ENCODE data around the gene GYS1.
"Not testable (repeated sequence)": the region's sequence is repeated elsewhere in the genome, so short reads cannot be mapped to it uniquely, and the experiment has no call there.

Gene GYS1

DNA sequence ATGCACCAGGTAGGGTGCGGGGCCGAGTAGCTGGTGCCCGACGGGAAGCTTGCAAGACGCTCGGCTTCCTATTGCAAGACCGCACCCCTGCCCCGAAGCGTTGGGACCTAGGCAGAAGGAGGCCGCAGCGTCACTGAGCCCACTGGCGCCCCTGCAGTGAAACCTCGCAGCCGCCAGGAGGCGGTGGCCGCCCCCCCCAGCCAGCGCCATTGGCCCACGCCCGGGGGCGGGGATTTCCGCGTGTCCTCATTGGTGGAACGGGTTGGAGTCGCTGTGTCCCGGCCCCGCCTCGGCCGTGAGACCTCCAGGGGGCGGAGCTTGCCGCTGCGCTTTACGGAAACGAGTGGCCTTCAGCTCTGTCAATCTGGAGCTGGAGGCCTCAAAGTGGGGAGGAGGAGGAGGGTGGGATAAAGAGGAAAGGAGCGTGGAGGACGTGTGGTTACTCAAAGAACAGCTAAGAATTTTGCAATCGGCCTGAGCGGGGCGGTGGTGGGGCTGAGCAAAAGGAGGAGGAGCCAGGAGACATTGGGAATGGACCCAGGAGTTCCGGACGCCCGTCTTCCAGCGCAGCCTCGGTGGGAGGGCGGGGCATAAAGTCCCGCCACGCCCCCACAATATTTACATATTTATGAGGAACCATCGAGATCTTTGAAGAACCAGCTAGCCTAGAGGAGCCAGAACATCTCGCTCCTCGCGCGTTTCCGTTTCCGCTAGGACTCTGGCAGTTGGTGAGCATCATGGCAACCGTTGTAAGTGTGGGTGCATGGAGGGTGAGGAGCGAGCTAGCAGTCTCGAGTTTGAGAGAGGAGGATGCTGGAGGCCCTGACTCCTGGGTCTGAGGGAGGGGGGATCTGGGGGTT lies at the start of gene GYS1, which contains the start of gene RUVBL2:
Gene GYS1, minus strand, starts transcription at position 135 of the 860 bp plus-strand sequence. CDS start 197 bp downstream, outside the sequence.
Gene RUVBL2, plus strand, starts transcription at position 713 of the 860 bp plus-strand sequence. Its CDS starts 25 bp downstream, at position 738.
- peak; percentile 100 for DNase-seq (ENCODE audit: low spot score)

GRCh38 chr19:49042666-49043065 lies 49.6 kb upstream of the GYS1 start:
- DNase-seq (ENCODE audit: low spot score): not testable (repeated sequence)

DNA sequence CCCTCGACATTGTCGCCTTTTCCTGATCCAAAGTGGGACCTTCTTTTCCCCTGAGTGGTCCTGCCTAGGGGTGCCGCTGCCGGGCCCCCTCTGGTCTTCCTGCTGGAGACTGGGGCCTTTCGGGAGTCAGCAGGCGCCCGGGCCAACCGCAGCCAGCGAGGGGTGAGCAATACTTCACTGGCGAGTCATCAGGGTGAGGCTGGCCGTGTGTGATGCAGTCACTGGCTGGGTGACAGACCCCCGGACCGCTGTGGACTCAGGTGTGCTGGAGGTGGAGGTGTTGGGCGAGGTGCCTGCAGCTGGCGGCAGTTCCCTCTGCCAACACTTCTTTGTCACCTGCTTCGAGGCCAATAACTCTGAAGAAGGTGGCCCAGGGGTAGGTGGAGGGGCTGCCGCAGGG lies 49.1 kb upstream of the GYS1 start:
- DNase-seq (ENCODE audit: low spot score): no peak

- DNase-seq (ENCODE audit: low spot score): not testable (repeated sequence)
These were observed 46.6 kb upstream of the GYS1 start for GRCh38 chr19:49039736-49040135.

- DNase-seq (ENCODE audit: low spot score): not testable (repeated sequence)
These were observed 45.6 kb upstream of the GYS1 start for GRCh38 chr19:49038557-49039276.

- not testable (repeated sequence) for DNase-seq (ENCODE audit: low spot score)
These were observed 45.0 kb upstream of the GYS1 start for GRCh38 chr19:49038111-49038510.

DNA sequence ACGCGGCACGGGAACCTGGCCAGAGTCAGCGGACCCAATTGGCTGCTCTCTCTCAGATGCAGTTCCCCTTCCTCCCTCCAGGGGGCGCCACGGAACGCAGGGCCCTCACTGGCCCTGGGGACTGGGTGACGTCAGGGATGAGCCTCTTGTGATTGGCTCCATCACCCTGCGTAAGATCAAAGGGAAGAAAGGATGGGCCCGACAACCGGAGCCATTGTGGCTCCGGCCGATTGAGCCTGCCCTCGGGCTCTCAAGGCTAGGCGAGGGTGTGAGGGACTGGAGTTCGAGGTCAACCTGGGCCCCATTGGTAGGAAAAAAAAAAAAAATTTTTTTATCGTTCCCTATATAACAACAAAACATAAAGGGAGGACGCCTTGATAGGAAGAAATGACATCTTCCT lies 43.7 kb upstream of the GYS1 start, which contains the start of gene CGB1:
Gene CGB1, minus strand, starts transcription at position 81 of the 400 bp plus-strand sequence. CDS start 184 bp downstream, outside the sequence.
- not testable (repeated sequence) for DNase-seq (ENCODE audit: low spot score)

- DNase-seq (ENCODE audit: low spot score): not testable (repeated sequence)
These were observed 38.7 kb upstream of the GYS1 start, which contains the start of gene CGB2 for GRCh38 chr19:49031642-49032301. TSS of gene CGB2 (plus strand) at chr19:49031890. CDS start at chr19:49032096, 206 bp downstream.

- DNase-seq (ENCODE audit: low spot score): not testable (repeated sequence)
These were observed 37.2 kb upstream of the GYS1 start for GRCh38 chr19:49030323-49030722.

GRCh38 chr19:49029749-49030148 lies 36.6 kb upstream of the GYS1 start:
- DNase-seq (ENCODE audit: low spot score): not testable (repeated sequence)

GRCh38 chr19:49028686-49029085 lies 35.6 kb upstream of the GYS1 start:
- DNase-seq (ENCODE audit: low spot score): not testable (repeated sequence)

- not testable (repeated sequence) for DNase-seq (ENCODE audit: low spot score)
These were observed 32.5 kb upstream of the GYS1 start for GRCh38 chr19:49025599-49025998.

DNA sequence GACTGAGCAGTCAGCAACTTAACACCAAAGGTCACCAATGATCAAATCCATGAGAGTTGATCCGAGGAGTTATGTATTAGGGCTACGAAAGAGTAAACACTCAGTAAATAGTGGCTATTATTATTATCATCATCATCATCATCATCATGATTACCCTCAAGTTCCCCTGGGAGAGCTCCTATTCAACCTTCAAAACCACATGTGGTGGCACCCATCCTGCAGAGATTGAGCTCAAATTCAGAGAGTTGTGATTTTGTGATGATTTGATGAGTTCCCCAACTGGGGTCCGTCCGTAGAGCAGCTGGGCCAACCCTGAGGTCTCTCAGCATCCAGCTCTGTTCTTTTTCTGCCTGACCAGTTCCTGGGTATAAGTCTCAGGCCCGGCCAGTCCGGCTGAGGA lies 32.0 kb upstream of the GYS1 start:
- not testable (repeated sequence) for DNase-seq (ENCODE audit: low spot score)

GRCh38 chr19:49024233-49024632 lies 31.1 kb upstream of the GYS1 start, which contains the start of gene CGB3:
TSS of gene CGB3 (minus strand) at chr19:49024333. CDS start at chr19:49023971, 362 bp downstream.
- not testable (repeated sequence) for DNase-seq (ENCODE audit: low spot score)

DNA sequence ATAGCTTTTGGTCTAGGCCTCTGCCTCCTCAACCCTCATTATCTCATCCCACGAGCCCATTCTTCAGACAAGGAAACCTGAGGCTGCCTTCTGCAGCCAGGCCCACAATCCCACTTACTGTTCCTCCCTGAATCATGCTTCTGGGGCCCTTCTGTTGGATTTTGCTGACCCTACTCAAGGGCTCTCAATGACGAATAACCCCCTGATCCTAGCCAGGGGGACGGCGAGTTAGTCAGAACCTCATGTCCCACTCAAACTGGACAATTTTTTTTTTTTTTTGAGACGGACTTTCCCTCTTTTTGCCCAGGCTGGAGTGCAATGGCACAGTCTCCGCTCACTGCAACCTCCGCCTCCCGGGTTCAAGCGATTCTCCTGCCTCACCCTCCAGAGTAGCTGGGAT lies 29.0 kb upstream of the GYS1 start:
- DNase-seq (ENCODE audit: low spot score): no peak

DNA sequence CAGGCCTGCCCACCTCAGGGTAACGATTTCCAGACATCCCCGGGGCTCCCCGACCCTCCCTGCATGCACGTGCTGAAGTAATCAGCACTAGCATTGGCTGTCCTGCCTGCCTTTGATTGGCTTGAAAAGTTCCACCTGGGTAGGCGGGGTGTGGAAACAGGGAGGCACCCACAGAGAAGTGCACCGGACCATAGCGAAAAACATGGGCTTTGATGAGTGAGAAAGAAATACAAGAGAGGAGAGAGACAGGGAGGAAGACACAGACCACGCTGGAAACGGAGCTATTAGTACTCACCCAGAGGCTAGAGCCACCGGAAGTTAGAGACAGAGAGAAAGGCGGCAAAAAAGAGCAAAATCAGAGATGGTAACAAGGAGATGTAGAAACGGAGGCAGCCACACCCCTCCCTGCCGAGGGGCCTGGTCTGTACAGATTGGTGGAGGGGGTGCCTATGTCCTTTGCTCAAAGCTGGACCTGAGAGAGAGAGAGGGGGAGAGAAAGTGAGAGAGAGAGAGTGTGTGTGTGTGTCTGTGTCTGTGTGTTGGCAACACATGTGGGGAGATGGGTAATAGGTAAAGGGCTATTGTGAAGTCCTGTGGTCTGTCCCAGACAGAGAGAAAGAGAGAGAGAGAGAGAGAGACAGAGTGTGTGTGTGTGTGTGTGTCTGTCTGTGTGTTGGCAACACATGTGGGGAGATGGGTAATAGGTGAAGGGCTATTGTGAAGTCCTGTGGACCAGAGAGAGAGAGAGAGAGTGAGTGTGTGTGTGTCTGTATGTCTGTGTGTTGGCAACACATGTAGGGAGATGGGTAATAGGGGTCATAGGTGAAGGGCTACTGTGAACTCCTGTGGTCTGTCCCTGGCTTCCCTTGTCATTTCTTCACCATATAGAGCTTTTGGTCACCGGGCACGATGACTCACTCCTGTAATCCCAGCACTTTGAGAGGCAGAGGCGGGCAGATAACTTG lies 28.1 kb upstream of the GYS1 start:
- no peak for DNase-seq (ENCODE audit: low spot score)

GRCh38 chr19:49020342-49020741 lies 27.2 kb upstream of the GYS1 start:
- DNase-seq (ENCODE audit: low spot score): no peak

DNA sequence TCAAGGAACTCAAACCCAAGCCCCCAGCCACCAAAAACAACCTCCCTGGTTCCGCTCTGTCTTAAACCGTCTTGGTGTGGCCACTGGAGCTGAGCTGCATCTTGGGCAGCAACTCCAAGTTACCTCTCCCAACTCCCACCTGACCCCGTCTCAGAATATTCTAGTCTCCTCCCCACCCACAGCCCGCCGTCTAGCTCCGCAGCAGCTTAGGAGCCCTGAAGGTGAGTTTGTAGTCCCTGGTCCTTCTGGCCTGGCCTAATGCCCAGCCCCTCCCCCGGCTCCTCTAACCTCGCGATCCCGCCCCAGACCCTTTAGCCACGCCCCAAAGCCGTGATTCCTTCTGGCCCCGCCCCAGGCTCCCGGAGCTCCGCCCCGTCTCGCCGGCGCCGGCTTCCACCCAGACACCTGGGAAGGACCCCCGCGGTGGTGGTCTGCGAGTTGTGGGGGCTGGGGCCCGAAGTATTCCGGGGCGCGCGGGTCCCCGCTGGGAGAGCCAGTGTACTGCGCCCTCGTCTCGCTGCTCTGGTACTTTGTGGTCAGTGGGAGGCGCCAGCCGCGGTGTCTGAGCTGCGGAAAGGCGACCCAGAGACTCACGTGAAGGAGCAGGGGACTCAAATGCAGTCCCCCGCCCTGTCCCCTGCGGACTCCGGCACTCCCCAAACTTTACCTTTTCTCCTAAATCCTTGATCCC lies 26.3 kb upstream of the GYS1 start:
- DNase-seq (ENCODE audit: low spot score): no peak

- not testable (repeated sequence) for DNase-seq (ENCODE audit: low spot score)
These were observed 25.5 kb upstream of the GYS1 start for GRCh38 chr19:49018388-49019241.
